ENCODE data around the gene CDK4.
"Not testable (repeated sequence)": the region's sequence is repeated elsewhere in the genome, so short reads cannot be mapped to it uniquely, and the experiment has no call there.

CDK4 gene

DNA sequence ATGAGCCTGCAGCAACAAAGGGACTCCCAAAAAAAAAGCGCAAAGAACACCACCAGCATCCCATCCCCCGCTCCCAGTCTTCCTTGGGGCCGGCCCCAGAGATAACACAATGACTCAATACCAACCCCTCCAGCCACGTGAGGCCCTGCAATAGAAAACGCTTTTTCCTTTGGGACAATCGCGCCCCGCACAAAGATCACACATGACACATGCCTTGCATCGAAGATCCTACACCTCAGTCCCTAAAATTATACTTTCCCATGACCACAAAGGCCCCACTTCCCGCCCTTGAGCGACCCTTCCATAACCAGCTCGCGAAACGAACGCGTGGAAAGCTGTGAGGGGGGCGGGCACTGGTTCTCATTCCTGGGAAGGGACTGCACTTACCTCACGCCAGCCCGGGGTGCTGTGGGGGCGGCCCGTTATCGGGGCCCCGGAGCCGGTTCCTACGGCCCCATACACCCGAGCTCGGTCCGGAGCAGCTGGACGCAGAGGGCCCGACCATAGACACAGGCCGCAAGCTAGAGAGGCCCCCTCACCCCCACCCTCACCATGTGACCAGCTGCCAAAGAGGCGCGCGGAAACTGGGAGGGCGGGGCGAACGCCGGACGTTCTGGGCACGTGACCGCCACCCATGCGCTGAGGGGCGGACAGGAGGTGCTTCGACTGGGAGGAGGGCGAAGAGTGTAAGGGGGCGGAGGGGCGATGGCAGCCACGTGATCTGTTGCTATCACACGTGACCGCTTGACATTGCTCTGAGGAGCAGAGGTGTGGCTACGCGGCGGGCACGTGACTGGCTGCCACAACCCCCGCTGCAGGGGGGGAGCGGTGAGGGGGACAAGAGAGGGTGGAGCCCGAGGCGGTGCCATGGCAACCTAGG is at the start of gene CDK4:
Gene CDK4, minus strand, starts transcription at position 523 of the 880 bp plus-strand sequence. CDS start 593 bp downstream, outside the sequence.
- DNase-seq (ENCODE audit: low read depth in 2 of 2) = peak; percentile 99

DNA sequence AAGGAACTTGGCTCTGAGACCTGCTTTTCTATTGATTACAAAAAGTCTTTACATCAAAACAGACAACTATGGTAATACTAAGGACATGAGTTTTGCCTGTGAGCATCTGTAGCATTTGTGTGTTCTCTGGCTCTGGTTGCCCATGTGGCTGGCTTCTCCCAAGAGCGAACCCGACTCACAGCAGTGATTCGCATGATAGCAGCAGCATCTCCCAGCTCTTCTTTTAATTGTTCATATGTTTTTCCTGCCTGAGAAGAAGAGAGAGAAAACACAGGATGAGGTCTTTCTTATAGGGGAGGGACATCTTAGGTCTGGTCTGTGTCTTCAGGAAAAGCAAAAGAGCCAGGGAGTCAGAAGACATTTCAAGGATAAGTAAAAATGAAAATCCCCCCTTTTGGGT is 48.9 kb upstream of the CDK4 start:
- no peak for DNase-seq (ENCODE audit: low read depth in 2 of 2)

DNA sequence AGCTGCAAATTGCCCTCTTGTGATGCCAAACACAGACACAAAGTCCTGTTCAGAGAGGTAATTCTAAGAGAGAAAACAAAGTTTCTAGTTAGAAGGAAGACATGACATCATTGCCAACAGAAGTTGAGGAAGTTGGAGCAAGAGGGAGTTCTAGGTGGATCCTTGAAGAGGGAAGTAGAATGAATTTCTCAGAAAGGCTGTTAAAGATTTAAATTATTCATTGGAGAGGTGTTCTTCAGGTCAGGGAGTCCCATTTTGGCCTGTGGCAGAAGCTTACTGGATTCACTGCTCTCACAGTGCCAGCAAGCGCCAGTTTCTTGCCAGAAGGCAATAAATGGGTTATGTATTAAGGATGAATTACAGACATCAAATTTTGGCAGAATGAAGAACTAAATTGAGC is 45.8 kb upstream of the CDK4 start:
- no peak for DNase-seq (ENCODE audit: low read depth in 2 of 2)

DNA sequence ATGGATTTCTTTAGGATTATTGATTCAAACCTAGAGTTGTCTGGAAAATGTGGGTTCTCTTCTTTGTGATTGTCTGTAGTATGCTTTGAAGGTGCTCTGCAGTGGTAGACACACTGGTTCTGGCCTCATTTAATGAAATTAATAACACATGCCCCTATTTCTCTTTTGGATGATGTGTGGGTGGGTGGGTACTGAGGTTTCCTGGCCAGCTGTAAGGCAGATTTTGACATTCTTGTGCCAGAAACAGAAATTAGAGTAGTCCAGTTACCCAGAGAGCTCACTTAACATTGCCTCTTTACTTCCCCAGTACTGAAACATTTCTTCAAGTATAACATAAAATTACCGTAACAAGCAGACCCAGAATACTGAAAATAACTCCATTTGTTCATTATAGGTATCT is 44.9 kb upstream of the CDK4 start:
- DNase-seq (ENCODE audit: low read depth in 2 of 2) = no peak

DNA sequence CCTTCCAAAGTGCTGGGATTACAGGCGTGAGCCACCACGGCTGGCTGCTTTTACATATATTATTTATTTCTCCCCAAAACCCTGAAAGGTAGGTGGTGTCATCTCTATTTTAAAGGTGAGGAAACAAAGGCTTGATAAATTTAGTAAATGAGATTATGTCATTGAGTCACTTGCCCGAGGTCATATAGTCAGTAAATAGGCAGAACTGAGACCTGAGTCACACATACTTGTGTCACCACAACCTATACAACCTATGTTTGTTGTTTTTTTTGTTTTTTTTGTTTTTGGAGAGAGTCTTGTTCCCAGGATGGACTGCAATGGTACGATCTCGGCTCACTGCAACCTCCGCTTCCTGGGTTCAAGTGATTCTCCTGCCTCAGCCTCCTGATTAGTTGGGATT is 43.2 kb upstream of the CDK4 start:
- DNase-seq (ENCODE audit: low read depth in 2 of 2) = no peak

DNA sequence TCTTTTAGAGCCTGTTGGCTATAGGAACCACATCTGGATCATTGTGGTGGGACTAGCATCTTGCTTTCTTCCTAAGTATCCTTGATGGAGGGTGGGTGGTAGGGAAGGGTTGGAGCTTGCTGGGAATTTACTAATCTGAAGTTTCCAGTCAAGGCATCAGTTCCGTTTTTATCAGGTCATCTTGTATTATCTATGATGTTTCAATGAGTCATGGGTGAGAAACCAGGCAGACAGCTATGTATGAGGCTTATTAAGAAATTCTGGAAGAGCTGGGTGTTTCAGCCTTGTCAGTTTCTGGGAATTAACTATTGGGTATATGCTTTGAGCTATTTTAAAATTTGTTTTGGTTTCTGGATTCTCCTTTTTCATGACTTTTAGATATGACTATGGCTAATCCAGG is 41.8 kb upstream of the CDK4 start:
- no peak for DNase-seq (ENCODE audit: low read depth in 2 of 2)

DNA sequence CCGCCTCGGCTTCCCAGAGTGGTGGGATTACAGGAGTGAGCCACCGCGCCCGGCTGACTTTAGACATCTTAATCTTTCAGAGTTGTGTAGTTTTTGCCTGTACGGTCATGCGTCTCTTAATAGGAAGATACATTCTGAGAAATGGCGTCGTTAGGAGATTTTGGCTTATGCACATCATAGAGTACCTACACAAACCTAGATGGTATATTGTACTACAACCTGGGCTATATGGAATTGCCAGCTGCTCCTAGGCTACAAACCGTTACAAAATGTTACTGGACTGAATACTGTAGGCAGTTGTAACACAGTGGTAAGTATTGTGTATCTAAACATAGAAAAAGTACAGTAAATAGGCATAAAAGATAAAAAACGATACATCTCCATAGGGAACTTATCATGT is 31.8 kb upstream of the CDK4 start:
- DNase-seq (ENCODE audit: low read depth in 2 of 2) = no peak

DNA sequence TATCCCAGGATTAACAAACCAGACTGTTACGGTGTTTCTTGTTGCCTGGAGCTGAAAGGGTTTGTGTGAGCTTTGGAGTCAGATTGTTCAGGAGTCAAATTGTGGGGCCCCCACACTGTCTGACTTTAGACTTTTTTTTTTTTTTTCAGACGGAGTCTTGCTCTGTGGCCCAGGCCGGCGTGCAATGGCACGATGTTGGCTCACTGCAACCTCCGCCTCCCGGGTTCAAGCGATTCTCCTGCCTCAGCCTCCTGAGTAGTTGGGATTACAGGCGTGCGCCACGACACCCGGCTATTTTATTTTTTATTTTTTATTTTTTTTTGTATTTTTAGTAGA is 31.3 kb upstream of the CDK4 start:
- no peak for DNase-seq (ENCODE audit: low read depth in 2 of 2)

DNA sequence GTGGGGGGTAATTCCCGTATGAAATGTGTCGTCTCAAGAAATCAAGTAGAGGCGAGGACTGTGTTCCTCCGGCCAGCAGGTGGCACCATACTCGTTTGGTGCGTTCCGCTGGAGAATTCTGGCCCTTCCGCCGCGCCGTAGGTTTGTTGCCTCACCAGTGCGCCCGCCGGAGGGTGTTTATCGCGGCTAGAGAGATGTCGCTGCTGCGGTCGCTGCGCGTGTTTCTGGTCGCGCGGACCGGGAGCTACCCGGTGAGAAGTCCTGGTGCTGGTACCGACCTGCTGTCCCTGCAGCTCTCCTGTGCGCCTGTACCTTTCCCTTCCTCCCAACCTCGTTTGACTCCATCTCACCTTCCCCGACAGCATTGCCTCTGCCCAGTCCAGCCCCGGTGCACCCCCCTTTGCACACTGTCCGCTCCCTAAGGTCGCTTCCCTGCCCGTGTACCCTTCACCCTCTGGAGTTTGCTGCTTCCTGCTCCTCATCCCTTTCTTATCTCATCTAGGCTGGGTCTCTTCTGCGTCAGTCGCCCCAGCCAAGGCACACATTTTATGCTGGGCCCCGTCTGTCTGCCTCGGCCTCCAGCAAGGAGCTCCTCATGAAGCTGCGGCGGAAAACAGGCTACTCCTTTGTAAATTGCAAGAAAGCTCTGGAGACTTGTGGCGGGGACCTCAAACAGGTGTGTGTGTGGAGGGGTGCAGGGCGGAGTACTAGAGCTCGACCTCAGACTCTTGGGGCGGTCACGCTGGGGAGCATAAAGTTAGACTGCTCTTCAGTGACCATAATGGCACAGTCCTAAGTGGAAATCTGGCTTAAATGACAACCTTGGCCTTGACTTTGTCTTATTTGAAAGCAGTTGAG is 30.7 kb upstream of the CDK4 start, which contains the start of gene TSFM:
Gene TSFM, plus strand, starts transcription at position 180 of the 858 bp plus-strand sequence. Its CDS starts 15 bp downstream, at position 195.
- peak; percentile 93 to 96 for DNase-seq (ENCODE audit: low read depth in 2 of 2)

DNA sequence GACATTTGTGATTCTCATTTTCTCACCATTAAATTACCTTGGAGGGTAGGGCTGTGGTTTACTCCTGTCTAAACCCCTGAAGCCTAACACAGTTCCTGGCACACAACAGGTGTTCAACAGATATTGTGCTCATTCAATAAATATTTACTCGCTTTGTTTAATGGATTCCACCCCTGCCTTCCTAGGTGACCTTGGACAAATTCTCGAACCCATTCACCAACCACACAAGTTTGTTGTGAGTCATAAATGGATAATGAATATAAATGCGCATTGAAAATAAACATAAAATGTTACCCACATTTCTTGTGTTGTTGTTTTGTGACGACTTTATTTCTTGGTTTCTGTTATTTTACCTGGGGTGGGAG is 30.1 kb upstream of the CDK4 start:
- no peak for DNase-seq (ENCODE audit: low read depth in 2 of 2)

DNA sequence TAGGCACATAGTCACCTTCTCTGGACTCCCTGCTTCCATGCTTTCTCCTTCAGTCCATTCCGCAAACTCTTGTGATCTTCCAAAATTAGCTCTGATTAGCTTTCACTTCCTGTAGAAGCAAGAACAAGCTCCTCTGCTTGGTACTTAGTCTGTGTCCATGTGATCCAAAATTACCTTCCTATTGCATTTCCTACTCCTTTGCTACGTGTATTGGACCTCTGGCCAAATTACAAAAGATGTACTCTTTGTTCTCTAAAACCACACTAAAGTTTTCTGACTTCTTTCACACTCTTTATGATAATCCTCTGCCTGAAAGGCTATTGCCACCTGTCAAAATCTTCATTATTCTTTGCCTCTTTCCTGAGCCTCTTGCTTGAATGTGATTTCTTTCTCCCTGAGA is 29.7 kb upstream of the CDK4 start:
- no peak for DNase-seq (ENCODE audit: low read depth in 2 of 2)

DNA sequence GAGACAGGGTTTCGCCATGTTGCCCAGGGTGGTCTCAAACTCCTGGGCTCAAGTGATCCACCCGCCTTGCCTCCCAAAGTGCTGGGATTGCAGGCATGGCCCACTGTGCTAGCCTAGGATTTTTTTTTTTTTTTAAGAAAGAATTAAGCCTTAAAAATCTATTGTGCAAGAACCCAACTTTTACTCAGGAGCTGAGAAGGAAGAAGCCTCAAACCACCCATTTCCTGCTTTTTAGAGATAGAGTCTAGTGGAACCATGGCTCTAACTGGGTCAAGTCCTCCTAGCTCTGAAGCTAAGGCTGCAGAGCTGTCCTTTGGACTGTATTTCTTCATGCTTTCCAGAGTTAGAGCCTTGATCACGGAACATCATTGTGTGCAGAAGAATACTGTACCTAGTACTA is 29.1 kb upstream of the CDK4 start:
- DNase-seq (ENCODE audit: low read depth in 2 of 2) = no peak

DNA sequence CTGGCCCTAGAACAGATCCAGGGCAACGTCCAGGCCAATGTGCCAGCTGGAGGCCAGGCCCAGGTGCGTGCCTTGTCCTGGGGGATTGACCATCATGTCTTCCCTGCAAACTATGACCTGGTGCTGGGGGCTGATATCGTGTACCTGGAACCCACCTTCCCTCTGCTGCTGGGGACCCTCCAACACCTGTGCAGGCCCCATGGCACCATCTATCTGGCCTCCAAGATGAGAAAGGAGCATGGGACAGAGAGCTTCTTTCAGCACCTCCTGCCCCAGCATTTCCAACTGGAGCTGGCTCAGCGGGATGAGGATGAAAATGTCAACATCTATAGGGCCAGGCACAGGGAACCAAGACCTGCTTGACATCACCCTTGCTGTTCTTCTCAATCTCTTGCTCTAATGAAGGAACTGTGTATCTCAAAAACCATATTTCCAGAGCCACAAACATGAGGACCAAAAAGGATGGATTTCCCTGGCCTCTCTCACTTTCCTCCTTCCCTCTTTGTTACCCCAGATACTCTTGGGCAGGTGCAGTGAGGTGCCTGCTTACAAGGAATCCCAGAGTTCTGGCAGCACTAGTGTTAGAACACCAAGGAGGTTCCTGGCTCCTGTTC is 28.3 kb upstream of the CDK4 start:
- no peak for DNase-seq (ENCODE audit: low read depth in 2 of 2)

DNA sequence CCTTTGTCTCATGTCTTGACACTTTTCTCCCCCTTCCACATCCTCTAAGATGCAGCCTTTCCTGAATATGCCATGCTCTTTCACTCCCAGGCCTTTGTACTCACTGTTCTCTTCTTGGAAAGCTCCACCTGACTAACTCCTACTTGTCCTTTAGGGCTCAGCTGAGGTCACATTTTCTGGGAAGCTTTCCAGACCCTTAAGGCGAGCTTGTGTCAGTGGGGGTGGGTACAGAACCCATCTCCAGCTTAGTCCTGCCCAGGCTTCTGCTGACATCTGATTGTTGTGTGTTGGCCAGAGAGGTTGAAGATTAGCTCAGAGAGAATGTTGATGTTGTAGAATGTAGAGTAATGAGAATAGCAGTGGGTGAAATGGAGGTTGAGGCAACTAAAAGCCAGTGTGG is 27.6 kb upstream of the CDK4 start:
- no peak for DNase-seq (ENCODE audit: low read depth in 2 of 2)

DNA sequence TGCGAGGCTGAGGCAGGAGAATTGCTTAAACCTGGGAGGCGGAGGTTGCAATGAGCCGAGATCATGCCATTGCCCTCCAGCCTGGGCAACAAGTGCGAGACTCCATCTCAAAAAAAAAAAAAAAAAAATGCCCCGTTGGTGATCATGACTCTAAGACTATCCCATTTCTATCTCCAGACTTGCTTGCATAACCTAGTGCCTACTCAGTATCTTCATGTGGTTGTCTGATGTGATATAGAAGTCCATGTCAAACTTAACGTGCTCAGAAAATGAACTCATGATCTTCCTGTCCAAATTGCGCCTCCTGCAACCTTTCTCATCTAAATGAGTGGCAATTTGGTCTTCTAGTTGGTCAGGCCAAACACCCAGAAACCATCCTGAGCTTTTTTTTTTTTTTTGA is 25.8 kb upstream of the CDK4 start:
- no peak for DNase-seq (ENCODE audit: low read depth in 2 of 2)

DNA sequence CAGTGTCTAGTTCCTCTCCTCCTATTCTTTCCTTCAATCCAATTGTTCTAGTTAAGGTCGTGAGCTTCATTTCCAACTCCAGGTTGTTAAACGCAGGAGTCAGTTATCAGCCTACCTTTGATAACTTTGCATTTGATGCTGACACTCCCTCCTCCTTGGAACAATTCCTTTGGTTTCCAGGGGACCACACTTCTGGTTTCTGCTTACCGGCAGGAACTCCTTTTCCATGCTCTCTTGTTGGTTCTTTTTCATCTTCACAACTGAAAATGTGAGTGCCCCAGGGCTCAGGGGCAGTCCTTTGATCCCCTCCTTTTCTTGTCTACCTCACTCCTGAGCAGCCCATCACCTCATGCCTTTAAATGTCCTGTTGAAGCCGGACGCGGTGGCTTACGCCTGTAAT is 25.3 kb upstream of the CDK4 start:
- no peak for DNase-seq (ENCODE audit: low read depth in 2 of 2)

DNA sequence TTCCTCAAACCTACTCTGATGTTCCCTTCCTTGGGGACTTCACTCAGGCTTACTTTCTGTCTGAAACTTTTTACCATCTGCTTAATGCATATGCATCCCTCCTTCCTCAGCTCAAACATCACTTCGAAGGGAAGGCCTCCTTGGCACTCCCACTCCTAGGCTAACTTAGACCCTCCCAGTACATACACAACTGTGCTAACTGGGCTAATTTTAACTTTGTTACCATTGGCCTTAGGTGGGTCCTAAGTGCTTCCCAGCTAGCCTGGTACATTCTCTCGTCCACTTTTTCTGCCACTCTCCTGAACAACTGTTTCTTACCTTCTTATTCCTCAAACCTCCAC is 24.1 kb upstream of the CDK4 start:
- DNase-seq (ENCODE audit: low read depth in 2 of 2) = no peak

DNA sequence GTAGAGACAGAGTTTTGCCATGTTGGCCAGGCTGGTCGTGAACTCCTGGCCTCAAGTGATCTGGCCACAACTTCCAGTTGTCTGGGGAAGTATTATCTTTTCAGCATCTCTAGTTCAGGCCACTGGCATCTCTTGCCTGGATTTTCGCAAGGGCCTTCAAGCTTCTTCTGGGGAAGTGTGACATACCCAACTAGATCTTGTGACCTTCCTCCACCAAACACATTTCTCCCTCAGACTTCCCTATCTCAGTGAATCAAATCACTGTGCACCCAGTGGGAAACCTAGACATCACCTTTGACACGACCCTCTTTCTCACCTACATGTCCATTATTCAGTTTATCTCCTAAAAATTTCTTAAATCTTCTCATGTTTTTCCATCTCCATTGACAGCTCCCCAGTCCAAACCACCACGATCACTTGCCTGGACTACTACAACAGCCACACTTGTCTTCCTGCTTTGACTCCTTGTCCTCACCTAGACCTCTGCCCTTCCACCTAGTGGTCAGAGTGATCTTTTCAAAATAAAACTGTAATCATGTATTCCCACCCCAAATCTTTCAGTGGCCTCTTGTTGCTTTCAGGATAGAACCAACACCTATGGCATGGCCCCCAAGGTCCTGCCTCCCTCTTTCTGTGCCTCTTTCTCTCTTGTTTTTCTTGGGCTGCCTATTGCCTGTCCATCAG is 23.6 kb upstream of the CDK4 start:
- DNase-seq (ENCODE audit: low read depth in 2 of 2) = no peak

DNA sequence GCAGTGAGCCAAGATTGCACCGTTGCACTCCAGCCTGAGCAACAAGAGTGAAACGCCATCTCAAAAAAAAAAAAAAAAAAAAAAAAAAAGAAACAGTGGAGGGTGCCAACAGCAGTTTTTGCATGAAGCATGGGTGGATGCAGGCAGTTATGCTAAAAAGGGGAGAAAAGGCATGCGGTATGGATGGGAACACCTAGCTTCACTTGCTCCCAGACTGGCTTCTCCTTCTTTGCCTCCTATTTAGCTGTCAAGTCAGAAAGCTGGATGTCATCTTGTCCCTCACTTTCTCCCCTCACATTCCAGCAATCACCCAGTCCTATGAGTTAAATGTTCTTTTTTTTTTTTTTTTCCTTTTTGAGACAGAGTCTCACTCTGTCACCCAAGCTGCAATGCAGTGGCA is 22.9 kb upstream of the CDK4 start:
- no peak for DNase-seq (ENCODE audit: low read depth in 2 of 2)

DNA sequence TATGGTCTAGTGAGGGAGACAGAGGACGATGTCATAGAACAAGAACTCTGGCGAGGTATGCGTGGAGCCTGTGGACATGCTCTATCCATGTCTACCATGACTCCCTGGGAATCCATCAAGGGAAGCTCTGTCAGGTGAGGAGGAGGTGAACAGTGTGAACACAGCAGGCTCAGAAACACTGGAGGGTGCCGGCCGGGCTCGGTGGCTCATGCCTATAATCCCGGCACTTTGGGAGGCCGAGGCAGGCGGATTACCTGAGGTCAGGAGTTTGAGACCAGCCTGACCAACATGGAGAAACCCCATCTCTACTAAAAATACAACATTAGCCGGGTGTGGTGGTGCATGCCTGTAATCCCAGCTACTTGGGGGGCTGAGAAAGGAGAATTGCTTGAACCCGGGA is 22.5 kb upstream of the CDK4 start:
- not testable (repeated sequence) for DNase-seq (ENCODE audit: low read depth in 2 of 2)

DNA sequence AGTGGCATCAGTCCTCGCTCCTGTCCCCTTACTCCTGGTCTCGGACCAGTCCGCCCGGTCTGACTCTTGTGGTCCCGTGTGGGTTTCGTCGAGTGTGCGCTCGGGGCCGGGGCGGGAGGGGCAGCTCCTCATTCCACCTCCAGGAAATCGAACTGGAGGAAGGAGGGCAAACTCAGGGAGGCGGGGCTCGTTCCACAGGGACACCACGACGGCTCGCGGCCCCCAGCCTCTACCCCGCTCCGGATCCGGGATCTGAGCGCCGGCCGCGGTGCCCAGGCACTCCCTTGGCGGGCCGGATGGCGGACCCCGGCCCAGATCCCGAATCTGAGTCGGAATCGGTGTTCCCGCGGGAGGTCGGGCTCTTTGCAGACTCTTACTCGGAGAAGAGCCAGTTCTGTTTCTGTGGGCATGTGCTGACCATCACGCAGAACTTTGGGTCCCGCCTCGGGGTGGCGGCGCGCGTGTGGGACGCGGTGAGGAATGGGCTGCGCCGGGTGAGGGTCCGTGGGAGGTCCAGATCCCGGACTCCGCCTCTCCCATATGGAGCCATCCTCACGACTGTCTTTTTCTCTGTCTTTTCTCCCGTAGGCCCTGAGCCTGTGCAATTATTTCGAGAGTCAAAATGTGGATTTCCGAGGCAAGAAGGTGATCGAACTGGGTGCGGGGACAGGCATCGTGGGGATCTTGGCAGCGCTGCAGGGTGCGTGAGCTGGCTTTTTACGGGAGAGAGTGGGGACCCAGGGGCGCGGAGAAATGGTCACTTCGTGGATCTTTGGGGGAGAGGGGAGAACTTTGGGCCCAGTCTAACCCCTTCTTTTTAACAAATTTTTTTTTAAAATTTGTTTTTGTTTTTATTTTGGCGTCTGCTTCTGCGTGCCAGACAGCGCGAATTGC is 20.6 kb upstream of the CDK4 start, which contains the start of gene EEF1AKMT3:
Gene EEF1AKMT3, plus strand, starts transcription at position 186 of the 894 bp plus-strand sequence. Its CDS starts 111 bp downstream, at position 297.
- no peak for DNase-seq (ENCODE audit: low read depth in 2 of 2)

All from stimulated activated CD8-positive, alpha-beta memory T cell treated with anti-CD3 and anti-CD28 coated beads, Interleukin-7, amount 100 ng/mL, for 4 hours (primary cell).